Measurements from ENCODE around the gene TRPV5. TPM values are rescaled to one million over a fixed set of nuclear protein-coding genes. Genes with fewer than 3 reads are reported as not detected.

Gene TRPV5
- total RNA-seq, 4 donors from 2014 or later: not detected

GRCh38 chr7:142913566-142913965 is 20.0 kb downstream of the TRPV5 start:
- Histone ChIP-seq H3K4me1 (no peaks in the 10 kb centered on the region), H3K9me3 (no peaks in the 10 kb centered on the region), H3K27me3 (no peaks in the 10 kb centered on the region), H3K27ac (no peak overlapping the region), H3K36me3 (no peaks in the 10 kb centered on the region), H3K4me3 (replicated peaks in 1 of 3) (no peak overlapping the region)
- intact Hi-C loops (cut with DNase I): no loop called here
- no peak for DNase-seq
- TF ChIP-seq CTCF (IDR thresholded peaks at IDR 0.05) (no peak), POLR2A (IDR thresholded peaks at IDR 0.05) (no peak)
- 87 to 91% methylated on average over 2 of the region's 2 CpGs for WGBS, 2 donors

DNA sequence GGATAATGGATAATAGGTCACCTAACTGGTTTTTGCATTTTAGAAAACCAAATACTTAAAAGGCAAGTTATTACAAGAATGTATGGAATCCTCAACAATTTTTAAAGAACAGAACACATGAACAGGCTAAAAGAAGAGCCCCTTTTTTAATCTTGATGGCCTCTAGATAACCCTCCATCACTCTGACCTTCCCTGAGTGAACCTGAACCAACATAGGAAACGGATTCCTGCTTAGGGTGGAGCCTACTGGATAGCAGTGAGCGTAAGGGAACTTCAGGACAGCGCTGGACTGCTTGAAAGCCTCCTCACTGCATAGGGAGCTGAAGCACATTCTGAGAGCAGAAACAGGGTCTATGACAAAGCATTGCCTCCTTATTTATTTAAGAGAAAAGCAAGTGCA is 20.5 kb downstream of the TRPV5 start:
- H3K36me3 ChIP-seq: no peaks in the 10 kb centered on the region
- WGBS, 2 donors: 62 to 65% methylated on average over 3 of the region's 3 CpGs

DNA sequence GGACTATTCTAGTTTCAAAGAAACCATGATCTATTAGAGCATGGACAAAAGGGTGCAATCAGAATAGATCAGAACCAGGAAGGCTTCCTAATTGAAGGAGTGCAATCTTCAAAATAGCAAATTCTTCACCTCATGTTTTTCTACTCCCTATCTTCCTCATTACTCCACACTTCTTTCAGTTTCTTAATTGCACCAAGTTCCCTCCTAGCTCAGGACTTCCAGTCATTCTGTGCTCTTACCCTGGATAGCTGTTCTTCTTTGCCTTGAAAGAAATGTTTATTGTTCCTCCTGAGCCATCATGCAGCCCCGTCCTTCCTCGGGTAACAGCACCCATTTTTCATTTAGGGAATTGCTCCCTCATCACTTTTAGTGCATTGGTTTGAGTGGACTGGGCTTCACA is 23.1 kb downstream of the TRPV5 start:
- TF ChIP-seq CTCF (IDR thresholded peaks at IDR 0.05) (no peak), POLR2A (IDR thresholded peaks at IDR 0.05) (no peak)
- H3K4me1 ChIP-seq: no peaks in the 10 kb centered on the region
- H3K27me3 ChIP-seq: no peaks in the 10 kb centered on the region
- DNase-seq: no peak
- H3K9me3 ChIP-seq: no peaks in the 10 kb centered on the region
- intact Hi-C loops (cut with DNase I): no loop called here
- H3K36me3 ChIP-seq: no peaks in the 10 kb centered on the region
- no peak overlapping the region for H3K27ac ChIP-seq
- 80 to 91% methylated on average over 2 of the region's 2 CpGs for WGBS, 2 donors
- no peak overlapping the region for H3K4me3 ChIP-seq (replicated peaks in 1 of 3)

More for the DNA sequence above, 20.5 kb downstream of the TRPV5 start:
- intact Hi-C loops (cut with DNase I): no loop called here
- no peak for TF ChIP-seq POLR2A (IDR thresholded peaks at IDR 0.05)
- TF ChIP-seq CTCF (IDR thresholded peaks at IDR 0.05): no peak
- DNase-seq: no peak
- Histone ChIP-seq H3K27ac (no peak overlapping the region), H3K9me3 (no peaks in the 10 kb centered on the region), H3K4me3 (replicated peaks in 1 of 3) (no peak overlapping the region), H3K4me1 (no peaks in the 10 kb centered on the region), H3K27me3 (no peaks in the 10 kb centered on the region)

DNA sequence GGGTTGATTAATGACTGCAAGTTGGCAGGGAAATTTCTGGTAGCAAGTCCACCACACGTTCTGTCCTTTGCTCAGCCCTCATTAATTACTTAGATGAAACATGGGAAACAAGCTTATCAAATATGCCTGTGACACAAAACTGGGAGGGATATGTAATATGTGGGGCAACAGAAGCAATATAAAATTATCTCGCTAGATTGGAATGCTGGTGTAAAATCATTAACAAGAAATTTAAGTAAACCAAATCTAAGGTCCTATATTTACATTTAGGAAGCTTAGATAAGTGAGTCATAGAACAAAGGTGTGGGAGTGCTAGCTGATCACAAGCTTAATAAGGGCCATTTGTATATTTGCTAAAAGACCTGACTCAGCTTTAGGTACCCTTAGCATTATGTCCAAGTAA is 23.5 kb downstream of the TRPV5 start:
- TF ChIP-seq CTCF (IDR thresholded peaks at IDR 0.05) (no peak), POLR2A (IDR thresholded peaks at IDR 0.05) (no peak)
- WGBS, 2 donors: 79 to 83% methylated on average over 2 of the region's 2 CpGs

DNA sequence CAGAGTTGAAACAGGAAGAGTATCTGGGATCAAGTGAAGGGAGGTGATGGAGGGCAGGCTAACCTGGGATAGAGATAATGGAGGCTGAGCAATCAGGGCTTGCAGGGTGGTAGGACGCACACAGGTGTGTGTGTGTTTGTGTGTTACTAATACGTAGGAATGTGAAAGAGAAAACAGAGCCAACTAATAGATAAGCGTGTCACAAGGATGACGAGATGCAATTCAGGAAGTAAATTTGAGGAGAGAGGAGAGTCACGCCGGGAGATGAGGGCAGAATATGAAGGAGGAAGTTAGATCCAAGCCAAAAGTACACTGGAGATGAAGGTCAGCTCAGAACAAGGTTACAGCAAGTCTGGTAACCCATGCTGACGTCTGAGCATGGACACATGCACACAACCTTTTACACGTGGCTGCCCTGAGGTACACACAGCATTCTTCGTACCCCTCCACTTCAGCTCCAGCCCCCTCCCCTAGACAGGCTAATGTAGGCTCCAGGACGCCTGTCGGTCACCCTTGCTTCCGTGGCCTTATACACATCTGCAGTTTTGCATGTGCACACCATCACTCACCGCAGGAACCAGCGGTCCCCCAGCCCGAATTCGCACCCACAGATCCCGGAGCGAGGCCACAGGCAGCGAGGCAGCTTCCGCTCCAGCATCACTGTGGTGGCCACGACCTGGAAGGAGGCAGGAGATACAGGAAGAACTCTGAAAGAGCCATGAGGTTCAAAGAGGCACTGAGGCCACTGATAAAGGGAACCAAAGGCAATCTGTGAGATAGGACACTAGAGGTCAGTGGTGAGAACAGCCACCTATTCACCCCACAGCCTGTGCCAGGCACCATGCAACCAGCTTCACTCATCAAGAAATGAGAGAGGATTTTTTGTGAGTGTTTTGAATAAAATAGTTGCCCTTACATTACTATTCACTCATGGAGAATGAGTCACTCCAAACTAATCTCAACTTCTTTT is 24.3 kb downstream of the TRPV5 start:
- no peaks in the 10 kb centered on the region for H3K27me3 ChIP-seq
- 82% methylated on average over 20 to 21 of the region's 21 CpGs for WGBS, 2 donors
- no peaks in the 10 kb centered on the region for H3K9me3 ChIP-seq
- intact Hi-C loops (cut with DNase I): no loop called here
- H3K4me3 ChIP-seq (replicated peaks in 1 of 3): no peak overlapping the region
- H3K4me1 ChIP-seq: no peaks in the 10 kb centered on the region
- TF ChIP-seq CTCF (IDR thresholded peaks at IDR 0.05) (peak in 4 of 6 experiments; percentile 22 to 45 (median 28)), POLR2A (IDR thresholded peaks at IDR 0.05) (no peak)
- H3K36me3 ChIP-seq: no peaks in the 10 kb centered on the region
- H3K27ac ChIP-seq: no peak overlapping the region
- DNase-seq: peak; percentile 13 to 15

More for the DNA sequence above, 23.5 kb downstream of the TRPV5 start:
- intact Hi-C loops (cut with DNase I): no loop called here
- H3K4me3 ChIP-seq (replicated peaks in 1 of 3): no peak overlapping the region
- no peaks in the 10 kb centered on the region for H3K4me1 ChIP-seq
- H3K27me3 ChIP-seq: no peaks in the 10 kb centered on the region
- no peaks in the 10 kb centered on the region for H3K9me3 ChIP-seq
- no peak overlapping the region for H3K27ac ChIP-seq
- DNase-seq: no peak
- H3K36me3 ChIP-seq: no peaks in the 10 kb centered on the region
